Urothelium cell line (cell line): ENCODE measurements around the gene PCED1B.
"Not testable (repeated sequence)": the region's sequence is repeated elsewhere in the genome, so short reads cannot be mapped to it uniquely, and the experiment has no call there.

Experiments
- DNase-seq: peaks from one replicate; pipeline ENCODE4 v3.0.0; 2011; ENCODE audit warnings: low spot score, mixed read lengths
- FAIRE-seq: peaks from 2 replicates; lab custom pipeline; 2011; peaks lifted over from hg19 to GRCh38; lab: Jason Lieb, UNC

PCED1B gene

DNA sequence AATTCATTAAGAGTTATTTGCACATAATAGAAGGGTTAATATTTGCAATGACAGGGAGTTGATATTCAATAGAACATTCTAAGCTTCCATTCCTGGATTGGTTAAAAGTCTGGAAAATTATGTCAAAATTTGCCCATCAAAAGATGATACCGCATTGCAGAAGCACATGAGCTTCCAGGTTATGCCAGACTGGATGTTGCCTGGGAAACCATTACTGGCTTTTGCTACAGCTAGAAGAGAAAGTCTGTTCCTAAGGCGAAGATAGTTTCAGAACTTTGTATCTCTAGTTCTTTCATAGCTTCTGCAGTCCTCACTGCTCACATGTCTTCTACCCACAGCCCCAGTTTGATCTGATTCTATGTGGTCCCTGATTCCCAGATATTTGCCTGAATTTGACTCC is 122.8 kb downstream of the PCED1B start:
- DNase-seq (no peak), FAIRE-seq (no peak)

- FAIRE-seq (no peak), DNase-seq (no peak)
Observed at GRCh38 chr12:47205532-47206449, 126.4 kb downstream of the PCED1B start.

GRCh38 chr12:47206450-47207339 is 127.3 kb downstream of the PCED1B start:
- DNase-seq: no peak
- no peak for FAIRE-seq

DNA sequence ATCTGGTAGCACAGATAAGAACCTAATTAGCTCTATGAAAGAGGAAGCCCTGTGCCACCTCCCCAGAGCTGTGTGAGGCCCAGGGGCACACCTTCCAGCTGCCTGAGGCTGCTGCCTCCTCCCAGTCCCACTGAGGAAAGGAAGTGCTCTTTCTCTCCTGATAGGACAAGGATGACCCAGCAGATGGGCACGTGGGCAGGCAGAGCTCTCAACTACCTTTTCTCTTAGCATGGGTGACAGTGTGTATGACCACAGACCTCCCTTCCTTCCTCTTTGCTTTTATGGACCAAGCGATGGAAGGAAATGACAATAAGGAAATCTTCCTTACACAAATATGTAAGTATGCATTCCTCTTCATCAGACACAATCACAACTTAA is 127.9 kb downstream of the PCED1B start:
- FAIRE-seq: no peak
- DNase-seq: no peak

- DNase-seq (no peak), FAIRE-seq (no peak)
Observed at GRCh38 chr12:47207829-47208248, 128.4 kb downstream of the PCED1B start.

GRCh38 chr12:47209014-47209413 is 129.6 kb downstream of the PCED1B start:
- no peak for FAIRE-seq
- DNase-seq: no peak

DNA sequence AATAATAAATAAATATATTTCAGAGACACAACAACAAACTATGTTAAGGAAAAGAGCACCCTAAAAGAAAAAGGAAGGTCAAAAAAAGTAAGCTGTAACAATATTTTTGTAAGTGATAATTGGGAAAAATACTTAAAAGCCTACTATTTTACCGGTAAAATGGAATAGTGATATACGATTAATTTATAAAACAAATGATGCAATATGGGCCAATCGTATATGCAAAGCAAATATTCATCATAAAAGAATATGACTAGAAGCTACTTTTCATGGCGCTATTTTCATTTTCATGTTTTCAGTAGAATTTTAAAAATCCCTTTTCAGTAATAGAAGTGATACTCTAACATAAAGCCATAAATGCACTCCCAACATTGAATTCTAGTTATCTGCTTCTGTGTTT is 131.4 kb downstream of the PCED1B start:
- no peak for FAIRE-seq
- DNase-seq: no peak

DNA sequence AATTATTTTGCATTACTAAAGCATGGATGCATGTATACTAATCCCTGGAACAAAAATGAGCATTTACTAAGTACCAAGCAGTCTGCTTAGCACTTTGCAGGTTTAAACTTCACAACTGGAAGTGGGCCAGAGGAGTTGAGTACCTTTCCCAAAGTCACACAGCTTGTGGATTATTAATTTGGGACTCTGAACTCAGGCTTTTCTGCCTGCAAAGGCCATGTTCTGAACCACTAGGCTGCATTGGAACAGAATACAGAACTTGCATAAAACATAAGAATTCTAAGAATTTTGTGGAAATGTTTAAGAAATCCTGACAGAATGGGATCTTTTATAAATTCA is 133.2 kb downstream of the PCED1B start:
- FAIRE-seq (no peak), DNase-seq (no peak)

DNA sequence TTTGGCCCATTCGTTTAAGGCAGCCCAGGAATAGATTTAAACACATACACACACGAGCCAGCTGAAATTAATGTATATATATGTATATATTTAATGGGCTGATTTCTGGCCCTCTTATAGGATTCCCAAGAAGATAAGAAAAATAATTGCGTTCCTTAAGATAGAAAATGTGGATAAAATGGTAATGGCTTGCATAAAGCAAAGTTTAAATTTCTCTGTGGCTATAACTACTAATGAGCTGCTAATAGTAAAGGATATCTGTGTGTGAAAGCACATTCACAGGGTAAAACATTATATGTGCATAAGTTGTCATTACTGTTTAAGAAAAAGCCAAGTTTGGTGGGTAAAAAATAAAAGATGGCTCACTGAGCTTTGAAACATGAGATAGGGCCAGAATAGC is 134.0 kb downstream of the PCED1B start:
- FAIRE-seq: no peak
- DNase-seq: no peak

GRCh38 chr12:47214001-47214619 is 134.7 kb downstream of the PCED1B start:
- DNase-seq (no peak), FAIRE-seq (no peak)

DNA sequence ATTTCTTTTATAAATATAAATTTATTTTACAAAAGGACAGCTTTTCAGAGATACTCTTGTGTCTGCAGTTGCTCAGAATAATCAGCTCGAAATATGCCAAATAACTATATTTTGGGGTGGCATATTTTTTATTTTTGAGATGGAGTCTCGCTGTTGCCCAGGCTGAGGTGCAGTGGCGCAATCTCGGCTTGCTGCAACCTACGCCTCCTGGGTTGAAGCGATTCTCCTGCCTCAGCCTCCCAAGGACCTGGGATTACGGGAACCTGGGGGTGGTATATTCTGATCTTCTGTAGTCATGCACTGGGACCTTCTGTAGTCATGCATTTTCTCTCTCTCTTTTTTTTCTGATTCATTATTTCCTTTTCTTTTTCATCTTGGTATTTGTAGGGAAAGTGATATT is 135.3 kb downstream of the PCED1B start:
- DNase-seq (no peak), FAIRE-seq (no peak)

- FAIRE-seq (no peak), DNase-seq (no peak)
Observed at GRCh38 chr12:47216150-47216677, 136.8 kb downstream of the PCED1B start.

DNA sequence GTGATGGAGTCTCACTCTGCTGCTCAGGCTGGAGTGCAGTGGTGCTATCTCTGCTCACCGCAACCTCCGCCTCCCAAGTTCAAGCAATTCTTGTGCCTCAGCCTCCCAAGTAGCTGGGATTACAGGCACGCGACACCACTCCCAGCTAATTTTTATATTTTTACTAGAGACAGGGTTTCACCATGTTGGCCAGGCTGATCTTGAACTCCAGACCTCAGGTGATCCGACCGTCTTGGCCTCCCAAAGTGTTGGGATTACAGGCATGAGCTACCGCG is 138.1 kb downstream of the PCED1B start:
- not testable (repeated sequence) for FAIRE-seq, DNase-seq

GRCh38 chr12:47218191-47218654 is 138.8 kb downstream of the PCED1B start:
- FAIRE-seq (no peak), DNase-seq (no peak)

- DNase-seq (no peak), FAIRE-seq (no peak)
Observed at GRCh38 chr12:47219243-47219642, 139.8 kb downstream of the PCED1B start.

GRCh38 chr12:47221256-47222023 is 142.0 kb downstream of the PCED1B start:
- DNase-seq: no peak
- FAIRE-seq: no peak

GRCh38 chr12:47222520-47223030 is 143.2 kb downstream of the PCED1B start:
- no peak for FAIRE-seq

GRCh38 chr12:47223031-47223847 is 143.8 kb downstream of the PCED1B start:
- no peak for DNase-seq
- FAIRE-seq: no peak

More at GRCh38 chr12:47222520-47223030, 143.2 kb downstream of the PCED1B start:
- DNase-seq: no peak

- FAIRE-seq (no peak), DNase-seq (no peak)
Observed at GRCh38 chr12:47223848-47224213, 144.4 kb downstream of the PCED1B start.
